Cerebellar cortex (tissue), 1 donor: ENCODE results near the gene ARHGAP24.
"Not testable (repeated sequence)": the region's sequence is repeated elsewhere in the genome, so short reads cannot be mapped to it uniquely, and the experiment has no call there.

Experiments used
- DNase-seq: peaks from one replicate; pipeline ENCODE4 v3.0.0-alpha.2; 2015; ENCODE audit warnings: low spot score

Gene ARHGAP24

GRCh38 chr4:85818700-85819099 lies 343.8 kb downstream of the ARHGAP24 start:
- no peak for DNase-seq

GRCh38 chr4:85820101-85820500 lies 345.2 kb downstream of the ARHGAP24 start:
- not testable (repeated sequence) for DNase-seq

GRCh38 chr4:85821688-85822455 lies 346.9 kb downstream of the ARHGAP24 start:
- DNase-seq = no peak

GRCh38 chr4:85823295-85823694 lies 348.3 kb downstream of the ARHGAP24 start:
- DNase-seq = no peak

GRCh38 chr4:85824166-85824945 lies 349.4 kb downstream of the ARHGAP24 start:
- no peak for DNase-seq

- peak; percentile 19 for DNase-seq
Observed at GRCh38 chr4:85826060-85826678, 351.2 kb downstream of the ARHGAP24 start.

GRCh38 chr4:85828027-85828890 lies 353.3 kb downstream of the ARHGAP24 start:
- peak; percentile 8 for DNase-seq

GRCh38 chr4:85829276-85830051 lies 354.5 kb downstream of the ARHGAP24 start:
- DNase-seq = no peak

- no peak for DNase-seq
Observed at GRCh38 chr4:85831647-85832046, 356.7 kb downstream of the ARHGAP24 start.

GRCh38 chr4:85833302-85833701 lies 358.4 kb downstream of the ARHGAP24 start:
- DNase-seq = no peak

- DNase-seq = no peak
Observed at GRCh38 chr4:85834934-85835333, 360.0 kb downstream of the ARHGAP24 start.

GRCh38 chr4:85836588-85837438 lies 361.9 kb downstream of the ARHGAP24 start:
- no peak for DNase-seq

GRCh38 chr4:85837439-85837733 lies 362.4 kb downstream of the ARHGAP24 start:
- no peak for DNase-seq

GRCh38 chr4:85839981-85840451 lies 365.1 kb downstream of the ARHGAP24 start:
- not testable (repeated sequence) for DNase-seq

GRCh38 chr4:85842540-85842939 lies 367.6 kb downstream of the ARHGAP24 start:
- DNase-seq = no peak

GRCh38 chr4:85853740-85854139 lies 378.8 kb downstream of the ARHGAP24 start:
- DNase-seq = not testable (repeated sequence)

- no peak for DNase-seq
Observed at GRCh38 chr4:85854546-85854945, 379.6 kb downstream of the ARHGAP24 start.

GRCh38 chr4:85860066-85860740 lies 385.3 kb downstream of the ARHGAP24 start:
- no peak for DNase-seq

- DNase-seq = no peak
Observed at GRCh38 chr4:85861064-85861765, 386.3 kb downstream of the ARHGAP24 start.
